Karpas-422 (cell line): ENCODE results near the gene EFNA5. TPM values are rescaled to one million over a fixed set of nuclear protein-coding genes. Genes with fewer than 3 reads are reported as not detected.

Experiments used
- DNase-seq: peaks from one replicate; pipeline ENCODE4 v3.0.0-alpha.2; 2015
- H2AFZ ChIP-seq: fragments of 200-600 bp; sonication (generic); 2 replicates; pipeline ENCODE4 v1.6.1; 2014; ENCODE audit warnings: antibody characterized with exemption, low read length, mixed read lengths
- H3K27ac ChIP-seq: fragments of 200-600 bp; sonication (generic); 2 replicates; pipeline ENCODE4 v1.5.1; 2014; ENCODE audit warnings: mild to moderate bottlenecking, low read length, moderate library complexity
- H3K27me3 ChIP-seq: fragments of 200-600 bp; sonication (generic); 2 replicates; pipeline ENCODE4 v1.6.1; 2014; ENCODE audit warnings: low read length, mixed read lengths
- H3K36me3 ChIP-seq: fragments of 200-600 bp; sonication (generic); 2 replicates; pipeline ENCODE4 v1.6.1; 2014; ENCODE audit warnings: low read length, mixed read lengths; ENCODE audit not compliant: insufficient read depth
- H3K4me1 ChIP-seq: fragments of 200-600 bp; sonication (generic); 2 replicates; pipeline ENCODE4 v1.6.1; 2014; ENCODE audit warnings: mild to moderate bottlenecking, low read length, mixed read lengths
- H3K4me2 ChIP-seq: fragments of 200-600 bp; sonication (generic); 2 replicates; pipeline ENCODE4 v1.6.1; 2014; ENCODE audit warnings: low read length, low read depth, mild to moderate bottlenecking; ENCODE audit not compliant: poor library complexity, severe bottlenecking
- H3K4me3 ChIP-seq: fragments of 200-600 bp; sonication (generic); 2 replicates; pipeline ENCODE4 v1.5.1; 2014; ENCODE audit warnings: mild to moderate bottlenecking, antibody characterized with exemption, low read length, mixed read lengths
- H3K79me2 ChIP-seq: fragments of 200-600 bp; sonication (generic); 2 replicates; pipeline ENCODE4 v1.6.1; 2014; ENCODE audit warnings: mild to moderate bottlenecking, low read length, mixed read lengths
- H3K9ac ChIP-seq: fragments of 200-600 bp; sonication (generic); 2 replicates; pipeline ENCODE4 v1.6.0; 2014; ENCODE audit warnings: low read length
- H3K9me2 ChIP-seq: fragments of 200-600 bp; sonication (generic), shearing (Covaris generic); replicated peaks from 2 replicates; pipeline ENCODE4 v1.6.0; 2014; ENCODE audit warnings: mild to moderate bottlenecking, low read length, moderate library complexity; ENCODE audit not compliant: insufficient read depth
- H3K9me3 ChIP-seq: fragments of 300-700, 200-600 bp; sonication (generic); 2 replicates; pipeline ENCODE4 v1.6.1; 2014; ENCODE audit warnings: low read length, mixed read lengths
- H4K20me1 ChIP-seq: fragments of 200-600 bp; sonication (generic); 2 replicates; pipeline ENCODE4 v1.6.1; 2014; ENCODE audit warnings: mild to moderate bottlenecking, antibody characterized with exemption, low read length, low read depth; ENCODE audit not compliant: insufficient read depth
- total RNA-seq: library from RNA; depleted of rRNA; stranded (reverse); fragments of >200 nt; shearing (Covaris generic); gene quantifications from 2 replicates; pipeline ENCODE4 v1.2.3, GENCODE V29; 2014; ENCODE audit warnings: low replicate concordance

Gene EFNA5
- total RNA-seq, 1 experiment from 2014 or later: not detected

DNA sequence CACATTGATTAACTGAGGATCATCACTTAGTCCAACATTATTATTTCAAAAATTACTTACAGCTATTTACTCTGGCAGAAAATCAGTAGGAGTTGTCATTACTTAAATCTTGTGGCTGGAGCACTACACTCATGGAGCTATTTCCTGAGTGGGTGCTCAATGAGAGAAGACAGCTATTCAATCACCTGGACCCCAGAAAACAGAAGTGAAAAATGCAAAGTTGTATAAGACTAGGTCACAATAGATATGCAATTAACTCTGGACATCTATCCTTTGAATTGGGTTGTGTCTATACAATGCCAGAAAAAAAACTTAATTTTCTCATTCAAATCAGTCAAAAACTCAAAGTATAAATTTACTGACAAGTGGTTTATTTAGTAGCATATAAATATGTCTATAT is 340.9 kb downstream of the EFNA5 start:
- no peak overlapping the region for H2AFZ ChIP-seq
- peaks cover 8% of the 10 kb centered on the region; the same call in 1 of the 2 replicates for H3K9me3 ChIP-seq
- H3K9me2 ChIP-seq: no peaks in the 10 kb centered on the region
- no peaks in the 10 kb centered on the region for H3K79me2 ChIP-seq
- H3K4me1 ChIP-seq: no peaks in the 10 kb centered on the region
- H3K4me2 ChIP-seq: no peak overlapping the region
- no peaks in the 10 kb centered on the region for H3K27me3 ChIP-seq
- no peaks in the 10 kb centered on the region for H4K20me1 ChIP-seq
- no peak overlapping the region for H3K27ac ChIP-seq
- DNase-seq: no peak
- no peaks in the 10 kb centered on the region for H3K36me3 ChIP-seq
- no peak overlapping the region for H3K9ac ChIP-seq
- H3K4me3 ChIP-seq: no peak overlapping the region
